GM12878 (cell line): ENCODE measurements around the gene COL6A3.

Experiments used
- BHLHE40 ChIP-seq, 2 experiments: fragments of 450-650 bp in 1 of 2; IDR thresholded peaks; 2 replicates each; pipeline ENCODE4 v1.6.1; 2011 to 2017; ENCODE audit warnings: low read depth in 2 of 2, borderline replicate concordance in 1 of 2, improper control_type of control experiment in 1 of 2, low read length in 1 of 2, mild to moderate bottlenecking in 1 of 2
- ETV6 ChIP-seq, 2 experiments: fragments of 450-650 bp in 1 of 2; IDR thresholded peaks in 1 of 2; conservative IDR thresholded peaks in 1 of 2; 2 replicates each; pipeline ENCODE4 v1.6.1; 2014; ENCODE audit warnings: antibody characterized with exemption in 1 of 2, borderline replicate concordance in 1 of 2, low read depth in 1 of 2, mild to moderate bottlenecking in 1 of 2, moderate library complexity in 1 of 2
- NR2C2 ChIP-seq: IDR thresholded peaks from 2 replicates; pipeline ENCODE4 v1.6.1; 2011; ENCODE audit warnings: borderline replicate concordance, low read depth; ENCODE audit not compliant: control insufficient read depth, insufficient read length
- RB1 ChIP-seq: fragments of 450-650 bp; formaldehyde crosslinking; IDR thresholded peaks from 2 replicates; pipeline ENCODE4 v1.6.1; 2017; ENCODE audit warnings: mild to moderate bottlenecking, borderline replicate concordance
- TF ChIP-seq, protein P1 (sequence below): IDR thresholded peaks from 2 replicates; pipeline ENCODE4 v1.6.1; 2011; ENCODE audit warnings: borderline replicate concordance, low read depth, mild to moderate bottlenecking, moderate library complexity, mixed read lengths, low read length; ENCODE audit not compliant: insufficient read depth; ENCODE audit errors: extremely low read length

DNA sequence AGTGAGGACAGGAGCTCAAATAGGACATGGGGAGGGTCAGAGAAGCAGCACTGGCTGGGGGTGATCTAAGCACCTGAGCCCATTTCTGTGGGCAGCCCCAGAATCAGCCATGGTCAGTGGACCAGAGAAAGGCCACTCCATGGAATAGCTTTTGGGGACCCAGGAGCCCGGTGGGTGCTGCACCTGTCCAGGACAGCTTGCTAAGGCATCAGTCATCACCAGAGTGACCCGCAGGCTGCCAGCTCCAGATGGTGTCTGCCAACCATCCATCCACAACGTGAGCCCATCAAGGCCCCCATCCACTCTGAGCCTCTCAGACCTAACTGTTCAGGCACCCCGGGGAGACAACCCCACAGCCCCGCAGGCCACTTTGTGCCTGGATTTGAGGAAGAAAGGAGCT is 23.6 kb upstream of the COL6A3 start:
- TF ChIP-seq, protein P1, sequence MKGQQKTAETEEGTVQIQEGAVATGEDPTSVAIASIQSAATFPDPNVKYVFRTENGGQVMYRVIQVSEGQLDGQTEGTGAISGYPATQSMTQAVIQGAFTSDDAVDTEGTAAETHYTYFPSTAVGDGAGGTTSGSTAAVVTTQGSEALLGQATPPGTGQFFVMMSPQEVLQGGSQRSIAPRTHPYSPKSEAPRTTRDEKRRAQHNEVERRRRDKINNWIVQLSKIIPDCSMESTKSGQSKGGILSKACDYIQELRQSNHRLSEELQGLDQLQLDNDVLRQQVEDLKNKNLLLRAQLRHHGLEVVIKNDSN = no peak
- TF ChIP-seq BHLHE40 (IDR thresholded peaks at IDR 0.05; ENCODE audit: borderline replicate concordance in 1 of 2, low read depth in 2 of 2, low read length in 1 of 2) = no peak
- TF ChIP-seq NR2C2 = no peak
- TF ChIP-seq ETV6 (conservative IDR thresholded peaks at IDR 0.05 in 1 of 2, IDR thresholded peaks at IDR 0.05 in 1 of 2; ENCODE audit: borderline replicate concordance in 1 of 2, low read depth in 1 of 2) = no peak
- no peak for TF ChIP-seq RB1
